ENCODE results near the gene WSCD1.
A peak's percentile ranks its signal among the peaks of the same experiment; 100 is the strongest.

WSCD1 gene

GRCh38 chr17:6095501-6095900 is 25.3 kb downstream of the WSCD1 start:
- H3K4me3 Mint-ChIP-seq, result no peak overlapping the region
- no peak for DNase-seq
- peaks cover 37% of the 10 kb centered on the region for H3K27me3 Mint-ChIP-seq (ENCODE audit: low read depth, poor library complexity)
- H3K4me1 Mint-ChIP-seq, result peaks cover 27% of the 10 kb centered on the region
- H3K9me3 Mint-ChIP-seq, result no peaks in the 10 kb centered on the region
- TF ChIP-seq CTCF (IDR thresholded peaks at IDR 0.05), result no peak
- no peak overlapping the region for H3K27ac Mint-ChIP-seq
- no peaks in the 10 kb centered on the region for H3K36me3 Mint-ChIP-seq (ENCODE audit: low read depth)

GRCh38 chr17:6096201-6097004 is 26.2 kb downstream of the WSCD1 start:
- Mint-ChIP-seq H3K27ac (no peak overlapping the region), H3K36me3 (ENCODE audit: low read depth) (no peaks in the 10 kb centered on the region), H3K27me3 (ENCODE audit: low read depth, poor library complexity) (peaks cover 46% of the 10 kb centered on the region), H3K4me1 (peaks cover 31% of the 10 kb centered on the region), H3K9me3 (no peaks in the 10 kb centered on the region), H3K4me3 (no peak overlapping the region)
- TF ChIP-seq CTCF (IDR thresholded peaks at IDR 0.05), result no peak
- no peak for DNase-seq

GRCh38 chr17:6097005-6097279 is 26.8 kb downstream of the WSCD1 start:
- H3K9me3 Mint-ChIP-seq, result no peaks in the 10 kb centered on the region
- no peak overlapping the region for H3K27ac Mint-ChIP-seq
- no peaks in the 10 kb centered on the region for H3K36me3 Mint-ChIP-seq (ENCODE audit: low read depth)
- no peak overlapping the region for H3K4me3 Mint-ChIP-seq
- no peak for DNase-seq
- H3K27me3 Mint-ChIP-seq (ENCODE audit: low read depth, poor library complexity), result peaks cover 48% of the 10 kb centered on the region
- TF ChIP-seq CTCF (IDR thresholded peaks at IDR 0.05), result no peak
- H3K4me1 Mint-ChIP-seq, result peaks cover 37% of the 10 kb centered on the region

- peaks cover 37% of the 10 kb centered on the region for H3K4me1 Mint-ChIP-seq
- no peaks in the 10 kb centered on the region for H3K36me3 Mint-ChIP-seq (ENCODE audit: low read depth)
- peaks cover 61% of the 10 kb centered on the region for H3K27me3 Mint-ChIP-seq (ENCODE audit: low read depth, poor library complexity)
- TF ChIP-seq CTCF (IDR thresholded peaks at IDR 0.05), result no peak
- no peak for DNase-seq
- H3K4me3 Mint-ChIP-seq, result no peak overlapping the region
- H3K27ac Mint-ChIP-seq, result peak overlapping the region; percentile 43
- H3K9me3 Mint-ChIP-seq, result no peaks in the 10 kb centered on the region
Measured at GRCh38 chr17:6098050-6098822, 28.1 kb downstream of the WSCD1 start.

- H3K27me3 Mint-ChIP-seq (ENCODE audit: low read depth, poor library complexity), result peaks cover 63% of the 10 kb centered on the region
Measured at GRCh38 chr17:6098823-6099180, 28.6 kb downstream of the WSCD1 start.

More at GRCh38 chr17:6098823-6099180, 28.6 kb downstream of the WSCD1 start:
- TF ChIP-seq CTCF (IDR thresholded peaks at IDR 0.05), result no peak
- no peak for DNase-seq
- H3K36me3 Mint-ChIP-seq (ENCODE audit: low read depth), result no peaks in the 10 kb centered on the region
- H3K9me3 Mint-ChIP-seq, result no peaks in the 10 kb centered on the region
- H3K27ac Mint-ChIP-seq, result peak overlapping the region; percentile 43
- peaks cover 37% of the 10 kb centered on the region for H3K4me1 Mint-ChIP-seq
- no peak overlapping the region for H3K4me3 Mint-ChIP-seq

Measured in nephron progenitor cell (in vitro differentiated cells).